Fibroblast of mammary gland (primary cell): ENCODE measurements around the gene CRX.
A peak's percentile ranks its signal among the peaks of the same experiment; 100 is the strongest.
"Not testable (repeated sequence)": the region's sequence is repeated elsewhere in the genome, so short reads cannot be mapped to it uniquely, and the experiment has no call there.

Experiments used
- DNase-seq: peaks from one replicate; pipeline ENCODE4 v3.0.0-alpha.2; 2010; ENCODE audit warnings: low read depth
- H3K4me3 ChIP-seq: 2 replicates; pipeline ENCODE4 v1.5.1; 2011; ENCODE audit warnings: low read depth, mild to moderate bottlenecking, low read length, moderate library complexity; ENCODE audit not compliant: control insufficient read depth
- CTCF ChIP-seq: conservative IDR thresholded peaks from 2 replicates; pipeline ENCODE4 v1.5.1; 2011; ENCODE audit warnings: low read depth, low read length, inconsistent platforms; ENCODE audit not compliant: control insufficient read depth, insufficient read depth

The CRX gene

GRCh38 chr19:47848425-47848822 lies 26.7 kb downstream of the CRX start:
- DNase-seq = no peak
- TF ChIP-seq CTCF = no peak
- no peak overlapping the region for H3K4me3 ChIP-seq

- peak; percentile 43 for TF ChIP-seq CTCF
- peak; percentile 18 for DNase-seq
- no peak overlapping the region for H3K4me3 ChIP-seq
These were observed 27.2 kb downstream of the CRX start for GRCh38 chr19:47848823-47849473.

GRCh38 chr19:47853003-47853402 lies 31.3 kb downstream of the CRX start:
- H3K4me3 ChIP-seq = no peak overlapping the region
- no peak for TF ChIP-seq CTCF
- DNase-seq = no peak

GRCh38 chr19:47854459-47854858 lies 32.7 kb downstream of the CRX start:
- TF ChIP-seq CTCF = no peak
- DNase-seq = no peak
- H3K4me3 ChIP-seq = no peak overlapping the region

GRCh38 chr19:47858231-47858630 lies 36.5 kb downstream of the CRX start:
- H3K4me3 ChIP-seq = not testable (repeated sequence)
- DNase-seq = peak; percentile 35

GRCh38 chr19:47858646-47859285 lies 37.0 kb downstream of the CRX start, which contains the start of gene TPRX2:
Gene TPRX2 (plus strand): TSS chr19:47859235. CDS start chr19:47859247, 12 bp downstream.
- DNase-seq, H3K4me3 ChIP-seq: not testable (repeated sequence)

GRCh38 chr19:47859838-47860237 lies 38.1 kb downstream of the CRX start:
- DNase-seq, H3K4me3 ChIP-seq: not testable (repeated sequence)

- no peak overlapping the region for H3K4me3 ChIP-seq
- no peak for DNase-seq
- no peak for TF ChIP-seq CTCF
These were observed 39.0 kb downstream of the CRX start for GRCh38 chr19:47860602-47861297.
